Sigmoid colon (tissue), 4 donors: Measurements from ENCODE around the gene TMEM139.

Experiments used
- CTCF ChIP-seq, 4 experiments: fragments of 450-650 bp in 3 of 4; fragments of 200-600 bp in 1 of 4; IDR thresholded peaks; one replicate each; pipeline ENCODE4 v1.5.1; 2016 to 2019; ENCODE audit warnings: antibody characterized with exemption in 4 of 4, mild to moderate bottlenecking in 3 of 4, moderate library complexity in 2 of 4
- POLR2A ChIP-seq, 2 donors: fragments of 450-650 bp; IDR thresholded peaks; one replicate each; pipeline ENCODE4 v1.6.1; 2016; ENCODE audit warnings: antibody characterized with exemption in 2 of 2, mild to moderate bottlenecking in 2 of 2, moderate library complexity in 2 of 2
- POLR2AphosphoS5 ChIP-seq, 4 donors: sonication (generic); formaldehyde crosslinking; IDR thresholded peaks; one replicate each; pipeline ENCODE4 v1.6.1; 2017; ENCODE audit warnings: antibody characterized with exemption in 4 of 4

DNA sequence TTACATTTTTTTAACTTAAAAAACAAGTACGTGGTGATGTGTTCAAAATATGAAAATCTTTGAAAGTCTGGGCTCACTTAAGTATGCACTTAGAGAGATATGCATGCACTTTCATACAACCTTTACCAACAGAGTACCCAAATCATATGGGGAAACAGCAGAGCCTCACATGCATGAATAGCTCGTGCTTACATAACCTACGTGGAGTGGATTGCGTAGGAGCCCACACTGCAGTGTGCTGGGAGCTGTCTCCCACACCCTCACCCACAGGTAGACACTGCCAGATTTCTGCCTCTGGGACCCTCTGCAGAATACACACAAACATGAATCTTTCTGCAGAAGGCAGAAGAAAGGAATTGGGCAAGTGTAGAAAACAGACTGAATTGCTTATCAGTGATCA is 31.7 kb downstream of the TMEM139 start:
- TF ChIP-seq POLR2A (IDR thresholded peaks at IDR 0.05), result no peak
- TF ChIP-seq CTCF (IDR thresholded peaks at IDR 0.05), result no peak
- no peak for TF ChIP-seq POLR2AphosphoS5 (IDR thresholded peaks at IDR 0.05)
